GM21526 (cell line): ENCODE data around the gene OTUD7B.

Experiments
- ATAC-seq: cut with Tn5 transposase; IDR thresholded peaks from one replicate; pipeline ENCODE4 v1.9.1; 2021; ENCODE audit warnings: moderate library complexity; ENCODE audit not compliant: unreplicated experiment, low FRiP score

Gene OTUD7B

GRCh38 chr1:149925751-149926150, 84.8 kb downstream of the OTUD7B start:
- no peak for ATAC-seq

- ATAC-seq: no peak
Measured at GRCh38 chr1:149925345-149925744, 85.2 kb downstream of the OTUD7B start.

GRCh38 chr1:149923626-149924025, 86.9 kb downstream of the OTUD7B start:
- ATAC-seq: no peak

- no peak for ATAC-seq
Measured at GRCh38 chr1:149917571-149918144, 92.9 kb downstream of the OTUD7B start, which contains the start of gene SV2A. Gene SV2A, minus strand, starts transcription at chr1:149917844. Its CDS starts 4,004 bp downstream, at chr1:149913840.

- no peak for ATAC-seq
Measured at GRCh38 chr1:149916898-149917252, 93.7 kb downstream of the OTUD7B start.

- no peak for ATAC-seq
Measured at GRCh38 chr1:149916193-149916897, 94.2 kb downstream of the OTUD7B start.

- ATAC-seq: no peak
Measured at GRCh38 chr1:149915429-149916192, 94.9 kb downstream of the OTUD7B start.

- no peak for ATAC-seq
Measured at GRCh38 chr1:149914545-149914944, 96.0 kb downstream of the OTUD7B start.

- no peak for ATAC-seq
Measured at GRCh38 chr1:149906570-149907075, 103.9 kb downstream of the OTUD7B start.

GRCh38 chr1:149903836-149904491, 106.6 kb downstream of the OTUD7B start:
- ATAC-seq: no peak

GRCh38 chr1:149899460-149900284, 110.9 kb downstream of the OTUD7B start, which contains the start of gene BOLA1:
Gene BOLA1, plus strand, starts transcription at chr1:149899568. Its CDS starts 492 bp downstream, at chr1:149900060.
- ATAC-seq: peak; percentile 80

- ATAC-seq: no peak
Measured at GRCh38 chr1:149896575-149896974, 114.0 kb downstream of the OTUD7B start.

GRCh38 chr1:149888999-149889289, 121.6 kb downstream of the OTUD7B start:
- ATAC-seq: no peak

GRCh38 chr1:149888247-149888998, 122.1 kb downstream of the OTUD7B start:
- ATAC-seq: peak; percentile 20
